OCI-LY3 (cell line): Measurements from ENCODE around the gene ZNF579.

Experiments
- EZH2phosphoT487 ChIP-seq: fragments of 200-600 bp; shearing (Covaris generic); IDR thresholded peaks from 2 replicates; pipeline ENCODE4 v1.6.1; 2018; ENCODE audit warnings: antibody characterized with exemption, mixed run types, low read depth
- TF ChIP-seq, protein P1 (sequence below): fragments of 200-600, 300-600 bp; sonication (generic); IDR thresholded peaks from 2 replicates; pipeline ENCODE4 v1.5.1; 2014; ENCODE audit warnings: antibody characterized with exemption, low read length, low read depth

GRCh38 chr19:55606471-55606787 lies 25.8 kb upstream of the ZNF579 start:
- TF ChIP-seq, protein P1, sequence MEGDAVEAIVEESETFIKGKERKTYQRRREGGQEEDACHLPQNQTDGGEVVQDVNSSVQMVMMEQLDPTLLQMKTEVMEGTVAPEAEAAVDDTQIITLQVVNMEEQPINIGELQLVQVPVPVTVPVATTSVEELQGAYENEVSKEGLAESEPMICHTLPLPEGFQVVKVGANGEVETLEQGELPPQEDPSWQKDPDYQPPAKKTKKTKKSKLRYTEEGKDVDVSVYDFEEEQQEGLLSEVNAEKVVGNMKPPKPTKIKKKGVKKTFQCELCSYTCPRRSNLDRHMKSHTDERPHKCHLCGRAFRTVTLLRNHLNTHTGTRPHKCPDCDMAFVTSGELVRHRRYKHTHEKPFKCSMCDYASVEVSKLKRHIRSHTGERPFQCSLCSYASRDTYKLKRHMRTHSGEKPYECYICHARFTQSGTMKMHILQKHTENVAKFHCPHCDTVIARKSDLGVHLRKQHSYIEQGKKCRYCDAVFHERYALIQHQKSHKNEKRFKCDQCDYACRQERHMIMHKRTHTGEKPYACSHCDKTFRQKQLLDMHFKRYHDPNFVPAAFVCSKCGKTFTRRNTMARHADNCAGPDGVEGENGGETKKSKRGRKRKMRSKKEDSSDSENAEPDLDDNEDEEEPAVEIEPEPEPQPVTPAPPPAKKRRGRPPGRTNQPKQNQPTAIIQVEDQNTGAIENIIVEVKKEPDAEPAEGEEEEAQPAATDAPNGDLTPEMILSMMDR = no peak
- no peak for TF ChIP-seq EZH2phosphoT487
